BLaER1 treated with 17β-estradiol and CSF1 and Interleukin-3, amounts not matched to agents 10 nM and 100 nM (cell line): Measurements from ENCODE around the gene POC1A.
"Not testable (repeated sequence)": the region's sequence is repeated elsewhere in the genome, so short reads cannot be mapped to it uniquely, and the experiment has no call there.

Experiments used
- H3K27ac ChIP-seq, 11 experiments: shearing (Covaris generic); formaldehyde crosslinking; 2 replicates each; pipeline ENCODE4 v1.8.1; 2022
- H3K27me3 ChIP-seq, 11 experiments: shearing (Covaris generic); formaldehyde crosslinking; 2 replicates each; pipeline ENCODE4 v1.8.1; 2022
- H3K36me3 ChIP-seq, 11 experiments: shearing (Covaris generic); formaldehyde crosslinking; 2 replicates each; pipeline ENCODE4 v1.8.1; 2022
- H3K4me1 ChIP-seq, 10 experiments: shearing (Covaris generic); formaldehyde crosslinking; 2 replicates each; pipeline ENCODE4 v1.8.1; 2022
- H3K4me2 ChIP-seq, 11 experiments: shearing (Covaris generic); formaldehyde crosslinking; 2 replicates each; pipeline ENCODE4 v1.8.1; 2022
- H3K4me3 ChIP-seq, 10 experiments: shearing (Covaris generic); formaldehyde crosslinking; 2 replicates each; pipeline ENCODE4 v1.8.1; 2022
- H3K9ac ChIP-seq, 11 experiments: shearing (Covaris generic); formaldehyde crosslinking; 2 replicates each; pipeline ENCODE4 v1.8.1; 2022
- H3K9me3 ChIP-seq, 11 experiments: shearing (Covaris generic); formaldehyde crosslinking; replicated peaks in 1 of 11; 2 replicates each; pipeline ENCODE4 v1.8.1; 2022
- H4K20me1 ChIP-seq, 11 experiments: shearing (Covaris generic); formaldehyde crosslinking; 2 replicates each; pipeline ENCODE4 v1.8.1; 2022
- Cebpa-rat ChIP-seq, 11 experiments: shearing (Covaris generic); IDR thresholded peaks; 2 replicates each; pipeline ENCODE4 v1.8.1; 2022

POC1A gene

GRCh38 chr3:52178537-52178936, 24.3 kb upstream of the POC1A start:
- H3K9ac ChIP-seq: no peak overlapping the region
- H3K9me3 ChIP-seq: no peaks in the 10 kb centered on the region
- H3K4me1 ChIP-seq: peaks cover 24 to 64% (median 43%) of the 10 kb centered on the region in 10 experiments
- no peak for TF ChIP-seq Cebpa-rat (IDR thresholded peaks at IDR 0.05)
- H4K20me1 ChIP-seq: no peaks in the 10 kb centered on the region
- H3K4me2 ChIP-seq: peak overlapping the region in 4 of 11 experiments; percentile 2 to 57 (median 42); a peak in 3 of 22 replicates
- H3K4me3 ChIP-seq: no peak overlapping the region
- no peaks in the 10 kb centered on the region for H3K36me3 ChIP-seq
- H3K27me3 ChIP-seq: no peaks in the 10 kb centered on the region
- no peak overlapping the region for H3K27ac ChIP-seq

DNA sequence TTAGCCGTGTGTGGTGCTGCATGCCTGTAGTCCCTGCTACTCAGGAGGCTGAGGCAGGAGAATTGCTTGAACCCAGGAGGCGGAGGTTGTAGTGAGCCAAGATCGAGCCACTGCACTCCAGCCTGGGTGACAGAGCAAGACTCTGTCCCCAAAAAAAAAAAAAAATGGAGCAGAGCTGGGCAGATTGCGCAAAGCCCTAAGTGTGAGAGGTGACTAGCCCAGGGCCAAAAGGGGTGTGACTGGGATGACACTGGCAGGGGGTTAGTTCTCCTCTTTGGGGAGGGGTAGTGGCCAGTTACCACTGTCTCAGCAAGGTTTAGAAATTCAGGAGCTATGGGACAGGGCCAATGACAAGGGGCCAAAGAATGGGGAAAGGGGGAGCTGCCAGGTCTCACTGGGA, 23.9 kb upstream of the POC1A start:
- not testable (repeated sequence) for H3K27ac ChIP-seq, H3K9ac ChIP-seq, H3K36me3 ChIP-seq, H3K9me3 ChIP-seq, H3K4me3 ChIP-seq, H4K20me1 ChIP-seq, H3K27me3 ChIP-seq
- Histone ChIP-seq H3K4me1 (peaks cover 24 to 60% (median 40%) of the 10 kb centered on the region in 10 experiments), H3K4me2 (peak overlapping the region in 4 of 11 experiments; percentile 2 to 57 (median 42); a peak in 4 of 22 replicates)

- TF ChIP-seq Cebpa-rat (IDR thresholded peaks at IDR 0.05): no peak
Observed at GRCh38 chr3:52177701-52178042, 23.4 kb upstream of the POC1A start.

DNA sequence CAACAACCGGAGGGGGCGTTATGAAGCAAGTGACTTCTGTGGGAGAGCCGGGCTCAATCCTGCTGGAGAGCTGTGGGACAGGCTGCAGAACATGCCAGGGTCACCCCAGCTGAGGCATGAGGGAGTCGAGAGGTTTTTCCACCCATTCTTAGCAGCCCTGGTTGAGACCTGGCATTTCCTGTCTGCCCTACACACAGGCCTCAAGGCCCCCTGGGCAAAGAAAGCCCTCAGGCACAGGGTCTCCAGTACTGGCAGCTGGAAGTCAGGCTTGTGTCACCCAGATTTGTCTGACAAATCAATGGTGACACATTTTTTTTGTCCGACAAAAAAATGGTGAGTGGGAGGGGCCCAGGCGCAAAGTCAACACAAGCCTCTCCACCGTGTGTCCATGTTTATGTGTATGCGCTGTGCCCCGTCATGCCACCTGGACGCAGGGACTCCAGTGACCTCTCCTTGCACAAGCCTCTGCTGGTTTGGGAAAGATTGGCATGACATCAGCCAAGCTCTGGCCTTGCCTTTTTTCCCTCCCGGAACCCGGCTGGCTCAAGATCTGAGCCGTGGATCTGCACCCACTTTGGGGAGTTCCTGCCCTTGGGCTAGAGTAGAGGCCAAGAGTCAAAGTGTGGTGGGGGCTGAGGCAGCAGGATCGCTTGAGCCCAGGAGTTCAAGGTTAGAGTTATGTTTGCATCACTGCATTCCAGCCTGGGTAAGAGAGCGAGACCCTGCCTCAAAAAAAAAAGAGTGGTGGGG, 22.9 kb upstream of the POC1A start:
- Histone ChIP-seq H3K9me3 (no peaks in the 10 kb centered on the region), H3K9ac (peak overlapping the region in 3 of 11 experiments; percentile 38 to 44 (median 41); a peak in 4 of 22 replicates), H3K27me3 (no peaks in the 10 kb centered on the region), H3K4me3 (no peak overlapping the region), H3K4me1 (peaks cover 15 to 54% (median 34%) of the 10 kb centered on the region in 10 experiments), H3K36me3 (no peaks in the 10 kb centered on the region), H3K27ac (peak overlapping the region in 3 of 11 experiments; percentile 0 to 34 (median 31); a peak in 3 of 22 replicates), H4K20me1 (no peaks in the 10 kb centered on the region), H3K4me2 (peak overlapping the region in 10 of 11 experiments; percentile 24 to 70 (median 52); a peak in 19 of 22 replicates)
- no peak for TF ChIP-seq Cebpa-rat (IDR thresholded peaks at IDR 0.05)

More at GRCh38 chr3:52177701-52178042, 23.4 kb upstream of the POC1A start:
- H4K20me1 ChIP-seq: no peaks in the 10 kb centered on the region
- no peaks in the 10 kb centered on the region for H3K36me3 ChIP-seq
- H3K9ac ChIP-seq: no peak overlapping the region
- H3K27me3 ChIP-seq: no peaks in the 10 kb centered on the region
- H3K4me1 ChIP-seq: peaks cover 20 to 56% (median 38%) of the 10 kb centered on the region in 10 experiments
- H3K4me2 ChIP-seq: peak overlapping the region in 7 of 11 experiments; percentile 24 to 70 (median 52); a peak in 9 of 22 replicates
- H3K27ac ChIP-seq: peak overlapping the region in 2 of 11 experiments; percentile 0 to 31; a peak in 2 of 22 replicates
- no peaks in the 10 kb centered on the region for H3K9me3 ChIP-seq
- no peak overlapping the region for H3K4me3 ChIP-seq

DNA sequence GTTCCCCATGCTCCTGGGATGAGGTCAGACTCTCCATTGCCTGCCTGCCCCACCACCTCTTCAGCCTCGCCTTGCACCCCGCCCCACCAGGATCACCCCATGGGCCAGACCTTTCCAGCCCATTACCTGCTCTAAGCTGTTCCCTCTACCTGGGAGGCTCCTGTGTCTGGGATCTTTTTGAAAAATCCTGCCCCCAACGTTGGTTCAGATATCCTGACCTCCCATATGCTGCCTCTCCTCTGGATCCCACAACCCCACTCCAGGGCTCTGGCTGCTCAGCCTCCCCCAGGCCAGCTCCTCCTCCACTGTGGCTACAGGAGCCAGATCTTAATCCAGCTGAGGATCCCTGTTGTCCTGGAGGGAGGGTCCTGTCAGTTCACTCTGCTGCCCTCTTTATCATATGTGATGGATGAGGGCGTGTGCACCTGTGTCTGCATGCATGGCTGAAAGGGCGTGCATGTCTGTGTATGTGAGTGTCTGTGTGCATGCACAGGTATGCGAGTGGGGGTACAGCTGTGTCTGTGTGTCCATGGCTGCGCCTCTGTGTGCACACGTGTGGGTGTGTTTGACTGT, 22.0 kb upstream of the POC1A start:
- H3K4me2 ChIP-seq: peak overlapping the region in 9 of 11 experiments; percentile 40 to 70 (median 55); a peak in 17 of 22 replicates
- H3K27ac ChIP-seq: no peak overlapping the region
- H3K9ac ChIP-seq: 0 out of 22 replicates have a peak overlapping the region, but pooled peaks of 1 of the 11 experiments have one; percentile 41
- peaks cover 15 to 50% (median 32%) of the 10 kb centered on the region in 10 experiments for H3K4me1 ChIP-seq
- no peaks in the 10 kb centered on the region for H3K36me3 ChIP-seq
- no peak overlapping the region for H3K4me3 ChIP-seq
- no peaks in the 10 kb centered on the region for H4K20me1 ChIP-seq
- no peaks in the 10 kb centered on the region for H3K9me3 ChIP-seq
- TF ChIP-seq Cebpa-rat (IDR thresholded peaks at IDR 0.05): no peak
- no peaks in the 10 kb centered on the region for H3K27me3 ChIP-seq

- peak overlapping the region in 6 of 11 experiments; percentile 1 to 70 (median 56); a peak in 8 of 22 replicates for H3K4me2 ChIP-seq
- peak overlapping the region in 3 of 11 experiments; percentile 27 to 64 (median 47); a peak in 4 of 22 replicates for H3K27ac ChIP-seq
- no peak overlapping the region for H3K4me3 ChIP-seq
- H3K4me1 ChIP-seq: peaks cover 15 to 51% (median 32%) of the 10 kb centered on the region in 10 experiments
- H3K9ac ChIP-seq: no peak overlapping the region
- no peaks in the 10 kb centered on the region for H3K36me3 ChIP-seq
- no peaks in the 10 kb centered on the region for H3K9me3 ChIP-seq
- H3K27me3 ChIP-seq: no peaks in the 10 kb centered on the region
- H4K20me1 ChIP-seq: no peaks in the 10 kb centered on the region
- no peak for TF ChIP-seq Cebpa-rat (IDR thresholded peaks at IDR 0.05)
Observed at GRCh38 chr3:52175416-52176179, 21.4 kb upstream of the POC1A start.

GRCh38 chr3:52174896-52175295, 20.7 kb upstream of the POC1A start:
- no peak overlapping the region for H3K4me3 ChIP-seq
- no peak overlapping the region; a peak in 1 of 22 replicates for H3K9ac ChIP-seq
- H3K27me3 ChIP-seq: no peaks in the 10 kb centered on the region
- H3K9me3 ChIP-seq: no peaks in the 10 kb centered on the region
- H3K4me1 ChIP-seq: peaks cover 15 to 52% (median 32%) of the 10 kb centered on the region in 10 experiments
- H4K20me1 ChIP-seq: no peaks in the 10 kb centered on the region
- no peak for TF ChIP-seq Cebpa-rat (IDR thresholded peaks at IDR 0.05)
- H3K27ac ChIP-seq: peak overlapping the region in 3 of 11 experiments; percentile 27 to 64 (median 51); a peak in 7 of 22 replicates
- peak overlapping the region in 5 of 11 experiments; percentile 1 to 70 (median 59); a peak in 10 of 22 replicates for H3K4me2 ChIP-seq
- H3K36me3 ChIP-seq: no peaks in the 10 kb centered on the region

GRCh38 chr3:52173101-52173500, 18.9 kb upstream of the POC1A start:
- Histone ChIP-seq H3K4me1 (peaks cover 15 to 52% (median 28%) of the 10 kb centered on the region in 10 experiments), H3K9ac (no peak overlapping the region), H3K4me2 (no peak overlapping the region), H3K4me3 (no peak overlapping the region), H3K36me3 (no peaks in the 10 kb centered on the region), H4K20me1 (no peaks in the 10 kb centered on the region), H3K27ac (no peak overlapping the region), H3K9me3 (no peaks in the 10 kb centered on the region), H3K27me3 (no peaks in the 10 kb centered on the region)
- TF ChIP-seq Cebpa-rat (IDR thresholded peaks at IDR 0.05): no peak

DNA sequence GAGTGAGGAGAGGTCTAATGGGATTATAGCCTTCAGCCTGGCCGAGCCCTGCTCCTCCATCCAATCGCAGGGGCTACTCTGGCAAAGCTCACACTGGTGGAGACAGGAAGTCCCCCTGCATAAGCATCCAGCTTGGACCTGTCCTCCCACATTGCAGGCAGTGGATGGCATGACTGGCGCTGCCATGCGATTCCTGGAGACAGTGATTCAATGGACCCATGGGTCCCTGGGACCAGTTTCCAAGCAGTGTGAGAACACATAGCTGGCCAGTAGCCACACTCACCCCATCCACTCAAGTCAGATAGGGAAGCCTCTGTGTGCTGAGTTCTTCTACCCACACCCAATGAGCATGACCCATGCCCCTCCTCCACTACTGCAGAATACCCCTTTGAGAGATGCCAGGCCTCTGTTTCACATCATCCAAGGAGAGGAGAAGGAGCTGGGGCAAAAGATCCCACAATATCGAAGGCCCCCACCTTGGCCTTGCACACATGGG, 18.1 kb upstream of the POC1A start:
- H3K27me3 ChIP-seq: no peaks in the 10 kb centered on the region
- TF ChIP-seq Cebpa-rat (IDR thresholded peaks at IDR 0.05): no peak
- no peaks in the 10 kb centered on the region for H4K20me1 ChIP-seq
- no peaks in the 10 kb centered on the region for H3K36me3 ChIP-seq
- H3K4me2 ChIP-seq: no peak overlapping the region
- H3K4me1 ChIP-seq: peaks cover 12 to 44% (median 22%) of the 10 kb centered on the region in 10 experiments
- no peak overlapping the region for H3K27ac ChIP-seq
- H3K9ac ChIP-seq: no peak overlapping the region
- H3K9me3 ChIP-seq: no peaks in the 10 kb centered on the region
- H3K4me3 ChIP-seq: no peak overlapping the region
